C4-2B (cell line): ENCODE results near the gene CDH23.

Experiments used
- CTCF ChIP-seq: fragments of 450-650 bp; conservative IDR thresholded peaks from 2 replicates; pipeline ENCODE4 v1.5.1; 2017; ENCODE audit warnings: mild to moderate bottlenecking
- ZFX ChIP-seq: fragments of 450-650 bp; IDR thresholded peaks from 2 replicates; pipeline ENCODE4 v1.6.1; 2017

- TF ChIP-seq CTCF, result no peak
- no peak for TF ChIP-seq ZFX
Measured at GRCh38 chr10:71347587-71348395, 48.9 kb upstream of the CDH23 start.
